SK-N-SH (cell line): ENCODE measurements around the gene FUT6. TPM values are rescaled to one million over a fixed set of nuclear protein-coding genes. Genes with fewer than 3 reads are reported as not detected.

Experiments used
- CTCF ChIA-PET: fragments of 300-600, 350-600 bp; formaldehyde crosslinking; extraction: SDS; loops from one replicate; lab custom pipeline; 2021; lab: Yijun Ruan, JAX
- POLR2A ChIA-PET: fragments of 350-600 bp; sonication (Branson Sonifier 250); formaldehyde crosslinking; extraction: SDS; loops from one replicate; lab custom pipeline; 2020; ENCODE audit warnings: antibody characterized with exemption, inconsistent platforms; lab: Yijun Ruan, JAX
- DNase-seq: peaks from one replicate; pipeline ENCODE4 v3.0.0; 2012
- H2AFZ ChIP-seq: fragments of 200-600 bp; sonication (generic); 2 replicates; pipeline ENCODE4 v1.8.1; 2016; ENCODE audit warnings: antibody characterized with exemption, mild to moderate bottlenecking, low read depth
- H3F3A ChIP-seq: fragments of 200-600 bp; sonication (generic); replicated peaks from 2 replicates; pipeline ENCODE3; 2016; ENCODE audit warnings: antibody characterized with exemption, mild to moderate bottlenecking; ENCODE audit not compliant: insufficient read depth
- H3K27ac ChIP-seq, 2 experiments: fragments of 200-500 bp in 1 of 2; fragments of 200-600 bp in 1 of 2; sonication (Bioruptor generic) in 1 of 2; sonication (generic), shearing (Covaris generic) in 1 of 2; 2 replicates each; pipeline versions ENCODE4 v1.5.1 to v1.6.1; 2014 to 2016; ENCODE audit warnings: low read depth in 2 of 2, inconsistent platforms in 1 of 2, low read length in 1 of 2, mild to moderate bottlenecking in 1 of 2, mixed read lengths in 1 of 2
- H3K27me3 ChIP-seq: fragments of 200-600 bp; sonication (generic), shearing (Covaris generic); 2 replicates; pipeline ENCODE4 v1.6.1; 2016; ENCODE audit warnings: mixed run types; ENCODE audit not compliant: insufficient read depth
- H3K36me3 ChIP-seq, 2 experiments: fragments of 200-500 bp in 1 of 2; fragments of 200-600 bp in 1 of 2; sonication (Bioruptor generic) in 1 of 2; sonication (generic) in 1 of 2; replicated peaks in 1 of 2; 2 replicates each; pipeline versions ENCODE3 to v1.5.1; 2014 to 2016; ENCODE audit warnings: low read length in 1 of 2, mild to moderate bottlenecking in 1 of 2; ENCODE audit not compliant: insufficient read depth in 2 of 2, control insufficient read depth in 1 of 2
- H3K4me1 ChIP-seq, 2 experiments: fragments of 200-500 bp in 1 of 2; fragments of 200-600 bp in 1 of 2; sonication (Bioruptor generic) in 1 of 2; sonication (generic), shearing (Covaris generic) in 1 of 2; 2 replicates each; pipeline versions ENCODE4 v1.5.1 to v1.6.1; 2014 to 2016; ENCODE audit warnings: low read depth in 1 of 2, low read length in 1 of 2, mixed run types in 1 of 2; ENCODE audit not compliant: insufficient read depth in 2 of 2, control insufficient read depth in 1 of 2
- H3K4me2 ChIP-seq: fragments of 200-600 bp; sonication (generic), shearing (Covaris generic); 2 replicates; pipeline ENCODE4 v1.6.1; 2017; ENCODE audit warnings: mixed run types
- H3K4me3 ChIP-seq, 2 experiments: fragments of 200-500 bp in 1 of 2; fragments of 200-600 bp in 1 of 2; sonication (Bioruptor generic) in 1 of 2; sonication (generic), shearing (Covaris generic) in 1 of 2; 2 replicates each; pipeline versions ENCODE4 v1.5.1 to v1.8.1; 2014 to 2016; ENCODE audit warnings: low read depth in 2 of 2, inconsistent platforms in 1 of 2, low read length in 1 of 2, mild to moderate bottlenecking in 1 of 2, mixed read lengths in 1 of 2, moderate library complexity in 1 of 2
- H3K79me2 ChIP-seq: fragments of 200-600 bp; sonication (generic); 2 replicates; pipeline ENCODE4 v1.8.1; 2017; ENCODE audit warnings: mild to moderate bottlenecking; ENCODE audit not compliant: insufficient read depth
- H3K9ac ChIP-seq: fragments of 200-600 bp; sonication (generic); 2 replicates; pipeline ENCODE4 v1.6.1; 2017; ENCODE audit warnings: mixed run types
- H3K9me2 ChIP-seq: fragments of 200-600 bp; sonication (generic); 2 replicates; pipeline ENCODE4 v1.6.1; 2017; ENCODE audit warnings: mixed run types
- H3K9me3 ChIP-seq: fragments of 200-600 bp; sonication (generic); 2 replicates; pipeline ENCODE4 v1.6.1; 2017; ENCODE audit warnings: mixed run types, mild to moderate bottlenecking, moderate library complexity
- H4K20me1 ChIP-seq: fragments of 200-600 bp; sonication (generic); 2 replicates; pipeline ENCODE4 v1.6.1; 2017; ENCODE audit warnings: mild to moderate bottlenecking, mixed run types; ENCODE audit not compliant: insufficient read depth
- CHD2 ChIP-seq: fragments of 150-350 bp; IDR thresholded peaks from 2 replicates; pipeline ENCODE4 v1.6.1; 2018; ENCODE audit warnings: low read length; ENCODE audit not compliant: partially characterized antibody
- EP300 ChIP-seq, 2 experiments: IDR thresholded peaks; 2 replicates each; pipeline versions ENCODE4 v1.4.0 to v1.6.1; 2012; ENCODE audit warnings: borderline replicate concordance in 1 of 2, low read depth in 1 of 2, low read length in 1 of 2
- EZH2phosphoT487 ChIP-seq: fragments of 200-600 bp; sonication (generic); IDR thresholded peaks from 2 replicates; pipeline ENCODE4 v1.6.1; 2017; ENCODE audit warnings: low read depth, mixed run types, mild to moderate bottlenecking, antibody characterized with exemption, moderate library complexity, borderline replicate concordance
- FOSL2 ChIP-seq: IDR thresholded peaks from 2 replicates; pipeline ENCODE4 v1.4.0; 2012; ENCODE audit warnings: low read depth, mild to moderate bottlenecking, moderate library complexity, borderline replicate concordance
- FOXJ3 ChIP-seq: sonication (generic); formaldehyde crosslinking; IDR thresholded peaks from 2 replicates; pipeline ENCODE4 v1.5.1; 2020; ENCODE audit warnings: mild to moderate bottlenecking, missing genetic modification reagents
- GATA2 ChIP-seq: sonication (generic); formaldehyde crosslinking; IDR thresholded peaks from 2 replicates; pipeline ENCODE4 v1.5.0; 2020; ENCODE audit warnings: mild to moderate bottlenecking, missing genetic modification reagents
- IRF3 ChIP-seq: fragments of 150-350 bp; IDR thresholded peaks from 2 replicates; pipeline ENCODE4 v1.6.1; 2016; ENCODE audit warnings: mild to moderate bottlenecking, low read depth, low read length
- MEF2A ChIP-seq: IDR thresholded peaks from 2 replicates; pipeline ENCODE4 v1.4.0; 2012; ENCODE audit warnings: low read depth, borderline replicate concordance
- NRF1 ChIP-seq: IDR thresholded peaks from 2 replicates; pipeline ENCODE4 v1.6.1; 2012; ENCODE audit warnings: low read depth, mild to moderate bottlenecking, low read length
- POLR2AphosphoS5 ChIP-seq: IDR thresholded peaks from 2 replicates; pipeline ENCODE4 v1.6.1; 2012; ENCODE audit warnings: low read depth, low read length
- RCOR1 ChIP-seq: fragments of 150-350 bp; IDR thresholded peaks from 2 replicates; pipeline ENCODE4 v1.6.1; 2017; ENCODE audit warnings: antibody characterized with exemption, low read length
- REST ChIP-seq: IDR thresholded peaks from 2 replicates; pipeline ENCODE4 v1.6.1; 2012; ENCODE audit warnings: mild to moderate bottlenecking, low read depth, low read length, moderate library complexity
- RFX5 ChIP-seq: IDR thresholded peaks from 2 replicates; pipeline ENCODE4 v1.6.1; 2012; ENCODE audit warnings: mild to moderate bottlenecking, improper control_type of control experiment, low read length
- RXRA ChIP-seq: IDR thresholded peaks from 2 replicates; pipeline ENCODE4 v1.4.0; 2012; ENCODE audit warnings: low read depth, mild to moderate bottlenecking, borderline replicate concordance
- TAF1 ChIP-seq: IDR thresholded peaks from 2 replicates; pipeline ENCODE4 v1.6.1; 2012; ENCODE audit warnings: low read depth, mild to moderate bottlenecking, low read length, moderate library complexity, borderline replicate concordance
- TCF12 ChIP-seq: IDR thresholded peaks from 2 replicates; pipeline ENCODE4 v1.4.0; 2012
- USF1 ChIP-seq: IDR thresholded peaks from 2 replicates; pipeline ENCODE4 v1.4.0; 2012; ENCODE audit warnings: low read depth, borderline replicate concordance
- YY1 ChIP-seq: IDR thresholded peaks from 2 replicates; pipeline ENCODE4 v1.4.0; 2012; ENCODE audit warnings: low read depth, mild to moderate bottlenecking
- WGBS: methylation state at CpG from one replicate; pipeline ENCODE4 v1.1.6; 2017; ENCODE audit warnings: low lambda C conversion rate; 5-methylcytosine and 5-hydroxymethylcytosine counted together
- polyA plus RNA-seq, 3 experiments: library from polyadenylated mRNA; depleted of rRNA; stranded (reverse); fragments of >200 nt; gene quantifications; 2 replicates each; pipeline ENCODE4 v1.2.3, GENCODE V29; 2012

Gene FUT6
- polyA plus RNA-seq, 1 of the 3 experiments (the other 2 are of a cell fraction): not detected

GRCh38 chr19:5795382-5795919, 44.1 kb downstream of the FUT6 start:
- ChIA-PET POLR2A (interaction anchor here (0.6 kb wide), 1 partner anchor 20 kb away, joined by 3 read pairs; no protein-coding TSS in a partner anchor), CTCF (interaction anchor here (0.8 to 4.0 kb wide), 5 partner anchors 9 to 75 kb away, joined by 3 to 25 read pairs (median 17); partner anchors contain the start of genes CATSPERD, LONP1 and NRTN)
- H4K20me1 ChIP-seq: no peaks in the 10 kb centered on the region
- 87% methylated on average over 7 of the region's 7 CpGs for WGBS
- no peak overlapping the region for H2AFZ ChIP-seq
- H3K27me3 ChIP-seq: no peaks in the 10 kb centered on the region; the same call in 1 of the 2 replicates
- H3K79me2 ChIP-seq: no peaks in the 10 kb centered on the region
- H3K4me2 ChIP-seq: no peak overlapping the region
- H3K4me1 ChIP-seq: peaks cover 0 to 20% of the 10 kb centered on the region in 2 experiments; a peak in 1 of 4 replicates
- no peaks in the 10 kb centered on the region for H3K9me3 ChIP-seq
- no peak for DNase-seq
- H3F3A ChIP-seq: no peaks in the 10 kb centered on the region
- H3K36me3 ChIP-seq: no peaks in the 10 kb centered on the region
- no peak for TF ChIP-seq IRF3
- TF ChIP-seq GATA2: no peak
- no peak for TF ChIP-seq YY1
- no peak for TF ChIP-seq FOSL2
- TF ChIP-seq EP300 (IDR thresholded peaks at IDR 0.05; ENCODE audit: borderline replicate concordance in 1 of 2, low read depth in 1 of 2, low read length in 1 of 2): no peak
- no peak for TF ChIP-seq TCF12
- no peak for TF ChIP-seq MEF2A
- no peak for TF ChIP-seq REST
- TF ChIP-seq RCOR1: no peak
- TF ChIP-seq POLR2AphosphoS5: no peak
- TF ChIP-seq FOXJ3: no peak
- TF ChIP-seq CHD2: no peak
- no peaks in the 10 kb centered on the region for H3K9me2 ChIP-seq
- H3K9ac ChIP-seq: no peak overlapping the region
- no peak overlapping the region for H3K27ac ChIP-seq
- H3K4me3 ChIP-seq: no peak overlapping the region

- ChIA-PET CTCF (interaction anchor here (0.8 to 4.0 kb wide), 7 partner anchors 9 to 589 kb away, joined by 3 to 25 read pairs (median 10); partner anchors contain the start of gene NRTN), POLR2A (no interaction called here)
- H3K27ac ChIP-seq: no peak overlapping the region
- no peaks in the 10 kb centered on the region for H3K9me3 ChIP-seq
- TF ChIP-seq YY1 (no peak), USF1 (no peak), RFX5 (no peak), NRF1 (no peak), RXRA (no peak), EZH2phosphoT487 (no peak), TAF1 (no peak)
- no peak overlapping the region for H3K4me3 ChIP-seq
- peaks cover 0 to 11% of the 10 kb centered on the region in 2 experiments; a peak in 1 of 4 replicates for H3K4me1 ChIP-seq
- no peaks in the 10 kb centered on the region for H3K9me2 ChIP-seq
- DNase-seq: no peak
- H3K4me2 ChIP-seq: no peak overlapping the region
- 0 out of 2 replicates have a peak, but pooled peaks cover 5% of the 10 kb centered on the region for H4K20me1 ChIP-seq
- 94% methylated on average over 3 of the region's 3 CpGs for WGBS
- H2AFZ ChIP-seq: no peak overlapping the region
- peaks cover 0 to 17% of the 10 kb centered on the region in 2 experiments for H3K36me3 ChIP-seq
- H3K79me2 ChIP-seq: peaks cover 8% of the 10 kb centered on the region; the same call in 1 of the 2 replicates
- H3F3A ChIP-seq: no peaks in the 10 kb centered on the region
- no peaks in the 10 kb centered on the region for H3K27me3 ChIP-seq
- H3K9ac ChIP-seq: no peak overlapping the region
These were observed 46.3 kb downstream of the FUT6 start for GRCh38 chr19:5793188-5793587.
